Measurements from ENCODE around the gene EP300. TPM values are rescaled to one million over a fixed set of nuclear protein-coding genes. Genes with fewer than 3 reads are reported as not detected.
"Not testable (repeated sequence)": the region's sequence is repeated elsewhere in the genome, so short reads cannot be mapped to it uniquely, and the experiment has no call there.

Gene EP300
- total RNA-seq, 2 donors from 2014 or later, result 58.6 to 77.2 TPM

DNA sequence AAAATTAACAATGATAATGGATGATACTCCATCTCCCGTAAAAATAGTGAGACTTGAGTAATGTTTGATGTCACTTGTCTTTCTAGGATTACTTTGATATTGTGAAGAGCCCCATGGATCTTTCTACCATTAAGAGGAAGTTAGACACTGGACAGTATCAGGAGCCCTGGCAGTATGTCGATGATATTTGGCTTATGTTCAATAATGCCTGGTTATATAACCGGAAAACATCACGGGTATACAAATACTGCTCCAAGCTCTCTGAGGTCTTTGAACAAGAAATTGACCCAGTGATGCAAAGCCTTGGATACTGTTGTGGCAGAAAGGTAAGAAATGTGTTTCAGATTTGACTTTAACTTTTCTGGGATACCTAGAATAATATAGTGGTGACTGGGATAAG lies 64.7 kb downstream of the EP300 start:
- Mint-ChIP-seq H3K4me1 (no peaks in the 10 kb centered on the region), H3K4me3 (no peak overlapping the region), H3K27me3 (no peaks in the 10 kb centered on the region), H3K36me3 (ENCODE audit: low read depth) (peaks cover 100% of the 10 kb centered on the region), H3K27ac (peak overlapping the region; percentile 62), H3K9me3 (no peaks in the 10 kb centered on the region)
- no peak for ATAC-seq (replicated peaks)

DNA sequence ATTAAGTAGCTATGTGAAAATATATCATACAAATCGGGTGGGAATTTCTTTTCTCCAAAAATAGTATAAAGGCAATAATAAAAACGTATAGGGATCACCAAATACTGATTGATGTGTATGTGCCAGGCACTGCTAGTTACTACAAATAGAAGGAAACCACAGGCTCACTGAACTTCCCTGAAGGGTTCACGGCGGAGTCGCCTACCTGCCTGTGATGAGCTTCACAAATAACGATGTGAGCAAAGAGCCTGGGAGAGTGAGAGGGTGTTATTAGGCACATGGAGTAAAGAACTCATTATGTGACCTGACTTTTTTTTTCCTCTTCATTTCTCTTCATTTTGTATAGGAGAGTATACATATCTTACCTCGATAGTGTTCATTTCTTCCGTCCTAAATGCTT lies 76.8 kb downstream of the EP300 start:
- H3K27me3 Mint-ChIP-seq, result no peaks in the 10 kb centered on the region
- no peak overlapping the region for H3K4me3 Mint-ChIP-seq
- peak overlapping the region; percentile 41 for H3K27ac Mint-ChIP-seq

DNA sequence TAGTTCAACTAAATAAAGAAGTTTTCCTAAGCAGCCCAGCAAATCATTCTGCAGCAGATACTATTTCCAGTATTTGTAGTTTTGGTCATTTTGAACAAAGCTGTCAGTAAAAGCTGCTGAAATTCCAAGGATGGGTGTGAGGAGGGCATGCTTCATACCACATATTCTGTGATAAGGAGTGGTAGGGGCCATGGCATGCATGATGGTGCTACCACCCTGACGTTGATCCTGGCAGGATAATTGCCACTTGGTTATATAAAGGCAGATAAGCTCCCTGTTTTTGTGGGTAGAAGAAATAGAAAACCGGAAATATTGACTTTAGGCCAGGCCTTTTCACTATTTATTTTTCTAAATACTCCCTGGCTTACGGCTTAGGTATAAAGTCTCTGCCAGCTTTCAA lies 79.6 kb downstream of the EP300 start:
- no peak overlapping the region for H3K27ac Mint-ChIP-seq
- no peak for ATAC-seq (replicated peaks)
- H3K4me1 Mint-ChIP-seq, result no peaks in the 10 kb centered on the region
- H3K9me3 Mint-ChIP-seq, result no peaks in the 10 kb centered on the region
- H3K36me3 Mint-ChIP-seq (ENCODE audit: low read depth), result peaks cover 100% of the 10 kb centered on the region
- H3K4me3 Mint-ChIP-seq, result no peak overlapping the region
- H3K27me3 Mint-ChIP-seq, result no peaks in the 10 kb centered on the region

More for the DNA sequence above, 76.8 kb downstream of the EP300 start:
- no peaks in the 10 kb centered on the region for H3K4me1 Mint-ChIP-seq
- H3K36me3 Mint-ChIP-seq (ENCODE audit: low read depth), result peaks cover 100% of the 10 kb centered on the region
- ATAC-seq (replicated peaks), result no peak
- no peaks in the 10 kb centered on the region for H3K9me3 Mint-ChIP-seq

DNA sequence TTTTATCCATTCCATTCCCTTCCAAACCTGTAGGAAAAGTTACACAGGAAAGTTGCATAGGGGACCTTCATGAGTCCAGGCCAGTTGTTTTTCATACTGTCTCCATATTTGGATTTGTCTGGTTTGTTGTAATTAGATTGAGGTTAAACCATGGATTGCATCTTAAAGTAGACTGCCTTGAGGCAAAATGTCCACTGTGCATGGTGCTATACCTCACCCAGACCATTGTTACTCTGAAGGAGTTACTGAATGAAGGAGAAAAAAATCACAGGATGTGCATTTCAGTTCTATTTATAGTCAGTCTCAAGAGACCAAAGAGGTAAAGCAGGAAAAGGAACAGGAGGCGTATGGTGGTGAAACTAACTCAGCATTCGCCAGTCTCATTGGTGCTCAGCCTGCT lies 83.2 kb downstream of the EP300 start:
- H3K36me3 Mint-ChIP-seq (ENCODE audit: low read depth), result peaks cover 99% of the 10 kb centered on the region
- no peak for ATAC-seq (replicated peaks)
- no peak overlapping the region for H3K4me3 Mint-ChIP-seq
- H3K27ac Mint-ChIP-seq, result no peak overlapping the region
- no peaks in the 10 kb centered on the region for H3K4me1 Mint-ChIP-seq
- no peaks in the 10 kb centered on the region for H3K9me3 Mint-ChIP-seq
- H3K27me3 Mint-ChIP-seq, result no peaks in the 10 kb centered on the region

DNA sequence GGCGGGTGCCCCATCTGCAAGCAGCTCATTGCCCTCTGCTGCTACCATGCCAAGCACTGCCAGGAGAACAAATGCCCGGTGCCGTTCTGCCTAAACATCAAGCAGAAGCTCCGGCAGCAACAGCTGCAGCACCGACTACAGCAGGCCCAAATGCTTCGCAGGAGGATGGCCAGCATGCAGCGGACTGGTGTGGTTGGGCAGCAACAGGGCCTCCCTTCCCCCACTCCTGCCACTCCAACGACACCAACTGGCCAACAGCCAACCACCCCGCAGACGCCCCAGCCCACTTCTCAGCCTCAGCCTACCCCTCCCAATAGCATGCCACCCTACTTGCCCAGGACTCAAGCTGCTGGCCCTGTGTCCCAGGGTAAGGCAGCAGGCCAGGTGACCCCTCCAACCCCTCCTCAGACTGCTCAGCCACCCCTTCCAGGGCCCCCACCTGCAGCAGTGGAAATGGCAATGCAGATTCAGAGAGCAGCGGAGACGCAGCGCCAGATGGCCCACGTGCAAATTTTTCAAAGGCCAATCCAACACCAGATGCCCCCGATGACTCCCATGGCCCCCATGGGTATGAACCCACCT lies 84.7 kb downstream of the EP300 start:
- Mint-ChIP-seq H3K36me3 (ENCODE audit: low read depth) (peaks cover 83% of the 10 kb centered on the region), H3K27ac (no peak overlapping the region), H3K9me3 (no peaks in the 10 kb centered on the region), H3K4me1 (peaks cover 4% of the 10 kb centered on the region), H3K27me3 (no peaks in the 10 kb centered on the region), H3K4me3 (no peak overlapping the region)
- ATAC-seq (replicated peaks), result peak; percentile 3

- Mint-ChIP-seq H3K36me3 (ENCODE audit: low read depth) (peaks cover 76% of the 10 kb centered on the region), H3K27me3 (no peaks in the 10 kb centered on the region), H3K27ac (no peak overlapping the region), H3K4me1 (peaks cover 4% of the 10 kb centered on the region), H3K4me3 (no peak overlapping the region), H3K9me3 (no peaks in the 10 kb centered on the region)
- peak; percentile 18 for ATAC-seq (replicated peaks)
Observed at GRCh38 chr22:41177622-41178424, 85.4 kb downstream of the EP300 start.

DNA sequence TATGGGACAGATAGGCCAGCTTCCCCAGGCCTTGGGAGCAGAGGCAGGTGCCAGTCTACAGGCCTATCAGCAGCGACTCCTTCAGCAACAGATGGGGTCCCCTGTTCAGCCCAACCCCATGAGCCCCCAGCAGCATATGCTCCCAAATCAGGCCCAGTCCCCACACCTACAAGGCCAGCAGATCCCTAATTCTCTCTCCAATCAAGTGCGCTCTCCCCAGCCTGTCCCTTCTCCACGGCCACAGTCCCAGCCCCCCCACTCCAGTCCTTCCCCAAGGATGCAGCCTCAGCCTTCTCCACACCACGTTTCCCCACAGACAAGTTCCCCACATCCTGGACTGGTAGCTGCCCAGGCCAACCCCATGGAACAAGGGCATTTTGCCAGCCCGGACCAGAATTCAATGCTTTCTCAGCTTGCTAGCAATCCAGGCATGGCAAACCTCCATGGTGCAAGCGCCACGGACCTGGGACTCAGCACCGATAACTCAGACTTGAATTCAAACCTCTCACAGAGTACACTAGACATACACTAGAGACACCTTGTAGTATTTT lies 86.1 kb downstream of the EP300 start:
- H3K27ac Mint-ChIP-seq, result peak overlapping the region; percentile 51
- no peaks in the 10 kb centered on the region for H3K9me3 Mint-ChIP-seq
- no peak for ATAC-seq (replicated peaks)
- peaks cover 4% of the 10 kb centered on the region for H3K4me1 Mint-ChIP-seq
- H3K36me3 Mint-ChIP-seq (ENCODE audit: low read depth), result peaks cover 69% of the 10 kb centered on the region
- H3K27me3 Mint-ChIP-seq, result no peaks in the 10 kb centered on the region
- H3K4me3 Mint-ChIP-seq, result no peak overlapping the region

DNA sequence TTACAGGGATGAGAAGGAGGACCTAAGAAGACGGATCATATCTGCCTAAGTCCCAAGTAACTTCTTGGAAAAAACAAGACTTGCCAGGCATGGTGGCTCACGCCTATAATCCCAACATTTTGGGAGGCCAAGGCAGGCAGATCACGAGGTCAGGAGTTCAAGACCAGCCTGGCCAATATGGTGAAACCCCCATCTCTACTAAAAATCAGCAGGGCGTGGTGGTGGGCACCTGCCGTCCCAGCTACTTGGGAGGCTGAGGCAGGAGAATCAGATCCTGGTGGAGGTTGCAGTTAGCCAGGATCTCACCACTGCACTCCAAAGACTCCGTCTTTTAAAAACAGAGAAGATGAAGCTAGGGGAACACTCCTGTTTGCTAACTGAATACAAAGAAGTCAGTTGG lies 88.0 kb downstream of the EP300 start:
- not testable (repeated sequence) for H3K4me3 Mint-ChIP-seq; H3K27me3 Mint-ChIP-seq; H3K9me3 Mint-ChIP-seq; H3K27ac Mint-ChIP-seq; ATAC-seq (replicated peaks); H3K4me1 Mint-ChIP-seq
- peaks cover 51% of the 10 kb centered on the region for H3K36me3 Mint-ChIP-seq (ENCODE audit: low read depth)

GRCh38 chr22:41180926-41181325 lies 88.5 kb downstream of the EP300 start:
- Mint-ChIP-seq H3K36me3 (ENCODE audit: low read depth) (peaks cover 45% of the 10 kb centered on the region), H3K4me3 (no peak overlapping the region), H3K27me3 (no peaks in the 10 kb centered on the region), H3K27ac (no peak overlapping the region), H3K4me1 (peaks cover 4% of the 10 kb centered on the region), H3K9me3 (no peaks in the 10 kb centered on the region)
- ATAC-seq (replicated peaks), result no peak

- no peaks in the 10 kb centered on the region for H3K9me3 Mint-ChIP-seq
- H3K36me3 Mint-ChIP-seq (ENCODE audit: low read depth), result peaks cover 38% of the 10 kb centered on the region
- no peak overlapping the region for H3K4me3 Mint-ChIP-seq
- H3K27me3 Mint-ChIP-seq, result no peaks in the 10 kb centered on the region
- H3K4me1 Mint-ChIP-seq, result peaks cover 4% of the 10 kb centered on the region
- no peak for ATAC-seq (replicated peaks)
- no peak overlapping the region for H3K27ac Mint-ChIP-seq
Observed at GRCh38 chr22:41181349-41182241, 89.2 kb downstream of the EP300 start.

DNA sequence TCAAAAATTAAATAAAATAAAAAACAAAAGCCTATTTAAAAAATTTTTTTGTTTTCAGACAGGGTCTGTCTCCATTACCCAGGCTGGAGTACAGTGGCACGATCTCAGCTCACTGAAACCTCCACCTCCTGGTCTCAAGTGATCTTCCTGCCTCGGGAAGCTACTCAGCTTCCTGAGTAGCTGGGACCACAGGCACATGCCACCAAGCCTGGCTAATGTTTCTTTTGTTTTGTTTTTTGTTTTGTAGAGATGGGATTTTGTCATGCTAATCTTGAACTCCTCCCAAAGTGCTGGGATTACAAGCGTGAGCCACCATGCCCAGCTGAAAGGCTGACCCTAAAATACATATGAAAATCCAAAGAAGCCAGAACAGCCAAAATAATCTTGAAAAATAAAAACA lies 92.3 kb downstream of the EP300 start:
- H3K4me1 Mint-ChIP-seq, result peaks cover 4% of the 10 kb centered on the region
- H3K27ac Mint-ChIP-seq, result no peak overlapping the region
- no peaks in the 10 kb centered on the region for H3K27me3 Mint-ChIP-seq
- no peak overlapping the region for H3K4me3 Mint-ChIP-seq
- peaks cover 8% of the 10 kb centered on the region for H3K36me3 Mint-ChIP-seq (ENCODE audit: low read depth)
- no peaks in the 10 kb centered on the region for H3K9me3 Mint-ChIP-seq
- no peak for ATAC-seq (replicated peaks)

- H3K36me3 Mint-ChIP-seq (ENCODE audit: low read depth), result no peaks in the 10 kb centered on the region
- no peaks in the 10 kb centered on the region for H3K27me3 Mint-ChIP-seq
- H3K27ac Mint-ChIP-seq, result no peak overlapping the region
- H3K4me1 Mint-ChIP-seq, result no peaks in the 10 kb centered on the region
- H3K4me3 Mint-ChIP-seq, result no peak overlapping the region
- H3K9me3 Mint-ChIP-seq, result no peaks in the 10 kb centered on the region
- ATAC-seq (replicated peaks), result no peak
Observed at GRCh38 chr22:41191467-41191866, 99.1 kb downstream of the EP300 start.

DNA sequence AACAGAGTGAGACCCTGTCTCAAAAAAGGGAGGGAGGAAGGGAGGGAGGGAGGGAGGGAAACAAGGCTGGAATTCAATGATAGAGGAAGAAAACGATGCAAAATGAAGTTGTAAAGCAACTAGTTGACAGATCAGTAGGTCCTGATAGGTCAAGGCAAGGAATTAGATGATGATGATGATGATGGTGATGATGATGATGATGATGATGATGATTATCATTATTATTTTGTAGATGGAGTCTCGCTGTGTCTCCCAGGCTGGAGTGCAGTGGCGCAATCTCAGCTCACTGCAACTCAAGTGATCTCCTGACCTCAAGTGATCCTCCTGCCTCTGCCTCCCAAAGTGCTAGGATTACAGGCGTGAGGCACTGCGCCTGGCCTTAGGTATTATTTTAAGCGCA lies 101.4 kb downstream of the EP300 start:
- Mint-ChIP-seq H3K27me3 (no peaks in the 10 kb centered on the region), H3K36me3 (ENCODE audit: low read depth) (no peaks in the 10 kb centered on the region), H3K9me3 (no peaks in the 10 kb centered on the region), H3K27ac (no peak overlapping the region), H3K4me3 (no peak overlapping the region), H3K4me1 (peaks cover 8% of the 10 kb centered on the region)
- ATAC-seq (replicated peaks), result no peak
